A549 (cell line): ENCODE results near the gene DSCAM. TPM values are rescaled to one million over a fixed set of nuclear protein-coding genes. Genes with fewer than 3 reads are reported as not detected.

ENCODE experiments used
- ATAC-seq, 2 experiments: fragments of 200-7000 bp in 1 of 2; fragments of >200 bp in 1 of 2; cut with Nextera tagmentation in 1 of 2; cut with Tn5 transposase in 1 of 2; 3 replicates each; pipeline versions ENCODE4 v1.8.0 to v1.9.1; 2018 to 2020; ENCODE audit warnings: mild to moderate bottlenecking in 1 of 2, moderate library complexity in 1 of 2
- CTCF ChIA-PET: fragments of 300-600 bp; sonication (Branson Sonifier 250); formaldehyde crosslinking; extraction: SDS; loops from one replicate; lab custom pipeline; 2021; ENCODE audit warnings: antibody characterized with exemption, inconsistent platforms; lab: Yijun Ruan, JAX
- POLR2A ChIA-PET: fragments of 350-600 bp; formaldehyde crosslinking; extraction: SDS; loops from one replicate; lab custom pipeline; 2021; ENCODE audit warnings: antibody characterized with exemption, inconsistent platforms; lab: Yijun Ruan, JAX
- DNase-seq, 2 experiments: peaks; one replicate each; pipeline versions ENCODE4 v3.0.0 to v3.0.0-alpha.2; 2011 to 2016; ENCODE audit warnings: low read depth in 1 of 2, low spot score in 1 of 2
- FAIRE-seq: peaks from 2 replicates; lab custom pipeline; 2011; peaks lifted over from hg19 to GRCh38; lab: Jason Lieb, UNC
- H3K27ac ChIP-seq, 2 experiments: fragments of >200 bp; sonication (Bioruptor Twin); formaldehyde crosslinking; 3 replicates each; pipeline ENCODE4 v1.5.1; 2016 to 2017
- H3K4me1 ChIP-seq: fragments of >200 bp; sonication (Bioruptor Twin); formaldehyde crosslinking; 3 replicates; pipeline ENCODE4 v1.6.1; 2016
- H3K4me2 ChIP-seq: fragments of >200 bp; sonication (Bioruptor Twin); formaldehyde crosslinking; 3 replicates; pipeline ENCODE4 v1.6.1; 2016
- H3K4me3 ChIP-seq: fragments of >200 bp; sonication (Bioruptor Twin); formaldehyde crosslinking; 3 replicates; pipeline ENCODE4 v1.5.1; 2016
- H3K9me3 ChIP-seq: fragments of >200 bp; sonication (Bioruptor Twin); formaldehyde crosslinking; 3 replicates; pipeline ENCODE4 v1.6.1; 2016
- BHLHE40 ChIP-seq: IDR thresholded peaks from 2 replicates; pipeline ENCODE4 v1.6.1; 2012; ENCODE audit warnings: low read depth, low read length, inconsistent platforms
- CBX2 ChIP-seq: fragments of 200-600 bp; sonication (generic); IDR thresholded peaks from 2 replicates; pipeline ENCODE4 v1.6.1; 2016; ENCODE audit warnings: low read depth, mild to moderate bottlenecking, borderline replicate concordance
- CEBPB ChIP-seq, 2 experiments: fragments of >200 bp in 1 of 2; sonication (Bioruptor Twin) in 1 of 2; formaldehyde crosslinking in 1 of 2; IDR thresholded peaks; 2 replicates each; pipeline ENCODE4 v1.6.1; 2012 to 2016
- CHD4 ChIP-seq: fragments of 200-600 bp; sonication (generic); IDR thresholded peaks from 2 replicates; pipeline ENCODE4 v1.6.1; 2016; ENCODE audit warnings: antibody characterized with exemption, mild to moderate bottlenecking, borderline replicate concordance
- EHF ChIP-seq: fragments of 250-450 bp; sonication (Bioruptor Pico); IDR thresholded peaks from 2 replicates; pipeline ENCODE4 v1.5.0; 2020; ENCODE audit warnings: mild to moderate bottlenecking
- EP300 ChIP-seq, 2 experiments: fragments of >200 bp; sonication (Bioruptor Twin); formaldehyde crosslinking; IDR thresholded peaks; 2 replicates in 1 of 2; 3 replicates in 1 of 2; pipeline ENCODE4 v1.6.1; 2016 to 2017
- FOSB ChIP-seq: fragments of 250-450 bp; sonication (Bioruptor Pico); IDR thresholded peaks from 2 replicates; pipeline ENCODE4 v1.5.0; 2020; ENCODE audit warnings: mild to moderate bottlenecking, moderate library complexity
- FOSL2 ChIP-seq, 2 experiments: fragments of 450-650 bp in 1 of 2; fragments of >200 bp in 1 of 2; sonication (Bioruptor Twin) in 1 of 2; formaldehyde crosslinking; IDR thresholded peaks; 2 replicates each; pipeline versions ENCODE4 v1.5.0 to v1.6.1; 2016 to 2020; ENCODE audit warnings: mild to moderate bottlenecking in 1 of 2, moderate library complexity in 1 of 2
- FOXS1 ChIP-seq: fragments of 250-450 bp; sonication (Bioruptor Pico); IDR thresholded peaks from 2 replicates; pipeline ENCODE4 v1.5.0; 2020; ENCODE audit warnings: mild to moderate bottlenecking, moderate library complexity
- HES2 ChIP-seq: fragments of >200 bp; sonication (Bioruptor Twin); formaldehyde crosslinking; IDR thresholded peaks from 2 replicates; pipeline ENCODE4 v1.6.1; 2016
- HOXA7 ChIP-seq: fragments of 250-450 bp; sonication (Bioruptor Pico); IDR thresholded peaks from 2 replicates; pipeline ENCODE4 v1.5.0; 2020; ENCODE audit warnings: mild to moderate bottlenecking, moderate library complexity
- HOXB13 ChIP-seq: fragments of 250-450 bp; sonication (Bioruptor Pico); IDR thresholded peaks from 2 replicates; pipeline ENCODE4 v1.5.0; 2020; ENCODE audit warnings: low read depth, mild to moderate bottlenecking, moderate library complexity
- HOXB5 ChIP-seq: fragments of 250-450 bp; sonication (Bioruptor Pico); IDR thresholded peaks from 2 replicates; pipeline ENCODE4 v1.5.0; 2020; ENCODE audit warnings: mild to moderate bottlenecking, moderate library complexity
- MAZ ChIP-seq: fragments of 150-350 bp; IDR thresholded peaks from 2 replicates; pipeline ENCODE4 v1.6.1; 2014; ENCODE audit warnings: antibody characterized with exemption, low read depth, low read length, borderline replicate concordance
- MYC ChIP-seq: IDR thresholded peaks from 2 replicates; pipeline ENCODE4 v1.6.1; 2012; ENCODE audit warnings: mild to moderate bottlenecking, inconsistent platforms, low read length, improper control_type of control experiment, borderline replicate concordance
- NPAS2 ChIP-seq: fragments of 250-450 bp; sonication (Bioruptor Pico); IDR thresholded peaks from 2 replicates; pipeline ENCODE4 v1.8.0; 2022; ENCODE audit warnings: mild to moderate bottlenecking, moderate library complexity, borderline replicate concordance
- NR3C1 ChIP-seq: fragments of >200 bp; sonication (Bioruptor Twin); formaldehyde crosslinking; IDR thresholded peaks from 3 replicates; pipeline ENCODE4 v1.6.1; 2017
- POLR2AphosphoS2 ChIP-seq: conservative IDR thresholded peaks from 2 replicates; pipeline ENCODE4 v1.6.1; 2012; ENCODE audit warnings: low read length, improper control_type of control experiment, inconsistent platforms
- RARB ChIP-seq: fragments of 250-450 bp; sonication (Bioruptor Pico); IDR thresholded peaks from 2 replicates; pipeline ENCODE4 v1.8.0; 2021; ENCODE audit warnings: mild to moderate bottlenecking, moderate library complexity
- RCOR1 ChIP-seq: fragments of 150-350 bp; IDR thresholded peaks from 2 replicates; pipeline ENCODE4 v1.6.1; 2014; ENCODE audit warnings: antibody characterized with exemption, low read length, low read depth
- ZC3H11A ChIP-seq: fragments of 450-650 bp; IDR thresholded peaks from 2 replicates; pipeline ENCODE4 v1.6.1; 2014; ENCODE audit warnings: antibody characterized with exemption, mild to moderate bottlenecking
- ZFP36 ChIP-seq: fragments of 450-650 bp; IDR thresholded peaks from 2 replicates; pipeline ENCODE4 v1.6.1; 2014; ENCODE audit warnings: borderline replicate concordance; ENCODE audit not compliant: partially characterized antibody
- WGBS: methylation state at CpG from one replicate; pipeline ENCODE4 v1.1.6; 2017; ENCODE audit errors: missing lambda C conversion rate; 5-methylcytosine and 5-hydroxymethylcytosine counted together
- polyA plus RNA-seq, 4 experiments: library from polyadenylated mRNA; depleted of rRNA in 3 of 4; stranded (reverse); fragments of >200 nt; fragmentation: RNase III in 1 of 4; extraction: RNeasy Plus Mini Kit Qiagen cat#74134 plus additional on column Dnase treatment in 1 of 4; gene quantifications; 2 replicates in 3 of 4; 3 replicates in 1 of 4; pipeline ENCODE4 v1.2.3, GENCODE V29; 2011 to 2017
- TF ChIP-seq, protein P1 (sequence below): IDR thresholded peaks from 2 replicates; pipeline ENCODE4 v1.6.1; 2012
- TF ChIP-seq, protein P2 (sequence below): fragments of >200 bp; sonication (Bioruptor Twin); formaldehyde crosslinking; IDR thresholded peaks from 3 replicates; pipeline ENCODE4 v1.6.1; 2016

The DSCAM gene
- polyA plus RNA-seq, 2 of the 4 experiments (the other 2 are of a cell fraction): not detected

GRCh38 chr21:40717028-40717427 is 129.9 kb downstream of the DSCAM start:
- Histone ChIP-seq H3K4me1 (no peaks in the 10 kb centered on the region), H3K9me3 (no peaks in the 10 kb centered on the region)
- CTCF ChIA-PET: no interaction called here
- no peak for DNase-seq
- FAIRE-seq: no peak
- TF ChIP-seq EP300 (IDR thresholded peaks at IDR 0.05) (no peak), MAZ (no peak), RCOR1 (no peak), ZFP36 (no peak), EHF (CRISPR knock-in tag) (no peak), NR3C1 (no peak), HOXA7 (CRISPR knock-in tag) (no peak), ZC3H11A (no peak), CBX2 (no peak), FOXS1 (CRISPR knock-in tag) (no peak), HOXB5 (CRISPR knock-in tag) (no peak), FOSL2 (IDR thresholded peaks at IDR 0.05) (no peak), FOSL2 (CRISPR knock-in tag; IDR thresholded peaks at IDR 0.05) (no peak), CHD4 (no peak), BHLHE40 (no peak)
- TF ChIP-seq, protein P1, sequence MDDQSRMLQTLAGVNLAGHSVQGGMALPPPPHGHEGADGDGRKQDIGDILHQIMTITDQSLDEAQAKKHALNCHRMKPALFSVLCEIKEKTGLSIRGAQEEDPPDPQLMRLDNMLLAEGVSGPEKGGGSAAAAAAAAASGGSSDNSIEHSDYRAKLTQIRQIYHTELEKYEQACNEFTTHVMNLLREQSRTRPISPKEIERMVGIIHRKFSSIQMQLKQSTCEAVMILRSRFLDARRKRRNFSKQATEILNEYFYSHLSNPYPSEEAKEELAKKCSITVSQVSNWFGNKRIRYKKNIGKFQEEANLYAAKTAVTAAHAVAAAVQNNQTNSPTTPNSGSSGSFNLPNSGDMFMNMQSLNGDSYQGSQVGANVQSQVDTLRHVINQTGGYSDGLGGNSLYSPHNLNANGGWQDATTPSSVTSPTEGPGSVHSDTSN: no peak
- TF ChIP-seq, all 56 proteins: peak for 0
- no peak overlapping the region for H3K27ac ChIP-seq
- no peak overlapping the region for H3K4me3 ChIP-seq
- no peak for ATAC-seq
- POLR2A ChIA-PET: no interaction called here
- 19% methylated on average over 3 of the region's 3 CpGs for WGBS
- no peak overlapping the region for H3K4me2 ChIP-seq

GRCh38 chr21:40714536-40714935 is 132.4 kb downstream of the DSCAM start:
- Histone ChIP-seq H3K4me2 (no peak overlapping the region), H3K9me3 (no peaks in the 10 kb centered on the region), H3K4me1 (no peaks in the 10 kb centered on the region), H3K27ac (no peak overlapping the region), H3K4me3 (no peak overlapping the region)
- ChIA-PET POLR2A (no interaction called here), CTCF (interaction anchor here (1.1 kb wide), 1 partner anchor 354 kb away, joined by 3 read pairs; no protein-coding TSS in a partner anchor)
- FAIRE-seq (no peak), ATAC-seq (no peak), DNase-seq (no peak)
- TF ChIP-seq RCOR1 (no peak), HOXB13 (CRISPR knock-in tag) (no peak), NR3C1 (no peak), NPAS2 (CRISPR knock-in tag) (no peak), MYC (no peak), POLR2AphosphoS2 (no peak), HES2 (no peak)
- TF ChIP-seq, protein P2, sequence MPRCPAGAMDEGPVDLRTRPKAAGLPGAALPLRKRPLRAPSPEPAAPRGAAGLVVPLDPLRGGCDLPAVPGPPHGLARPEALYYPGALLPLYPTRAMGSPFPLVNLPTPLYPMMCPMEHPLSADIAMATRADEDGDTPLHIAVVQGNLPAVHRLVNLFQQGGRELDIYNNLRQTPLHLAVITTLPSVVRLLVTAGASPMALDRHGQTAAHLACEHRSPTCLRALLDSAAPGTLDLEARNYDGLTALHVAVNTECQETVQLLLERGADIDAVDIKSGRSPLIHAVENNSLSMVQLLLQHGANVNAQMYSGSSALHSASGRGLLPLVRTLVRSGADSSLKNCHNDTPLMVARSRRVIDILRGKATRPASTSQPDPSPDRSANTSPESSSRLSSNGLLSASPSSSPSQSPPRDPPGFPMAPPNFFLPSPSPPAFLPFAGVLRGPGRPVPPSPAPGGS: no peak
- 8% methylated on average over 4 of the region's 4 CpGs for WGBS

DNA sequence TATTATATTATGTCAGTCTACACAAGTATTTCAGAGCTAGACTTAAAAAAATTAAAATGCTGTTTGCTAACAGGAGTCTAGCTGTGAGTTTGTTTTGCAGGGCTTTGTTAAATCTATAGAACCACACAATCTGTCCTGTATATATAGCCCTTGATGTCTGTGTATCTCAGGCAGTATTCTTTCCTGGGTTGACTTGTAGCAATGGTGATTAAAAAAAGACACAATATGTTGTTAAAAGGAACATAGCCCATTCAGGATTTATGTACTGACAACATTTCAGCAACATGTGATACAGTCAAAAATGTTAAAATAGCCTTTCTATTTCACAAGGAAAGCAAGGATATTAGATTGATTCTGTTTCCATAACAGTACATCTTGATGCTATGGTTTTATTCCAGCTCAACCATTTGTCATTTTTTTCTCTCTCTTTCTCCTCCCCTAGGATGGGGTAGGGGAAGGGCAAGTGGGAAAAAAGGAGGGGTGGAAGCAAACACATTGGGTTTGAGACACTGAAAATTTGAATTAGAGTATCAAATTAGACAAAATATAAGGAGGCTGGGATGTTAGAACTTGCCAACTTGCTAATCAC is 139.2 kb downstream of the DSCAM start:
- CTCF ChIA-PET: no interaction called here
- H3K4me2 ChIP-seq: no peak overlapping the region
- ATAC-seq (no peak), DNase-seq (no peak), FAIRE-seq (no peak)
- H3K4me3 ChIP-seq: no peak overlapping the region
- no peak for TF ChIP-seq RARB
- no peak for TF ChIP-seq CEBPB (IDR thresholded peaks at IDR 0.05)
- no peak for TF ChIP-seq ZFP36
- TF ChIP-seq FOSB (CRISPR knock-in tag): no peak
- TF ChIP-seq, all 56 proteins: peak for 0
- no peak overlapping the region for H3K27ac ChIP-seq
- POLR2A ChIA-PET: no interaction called here
- no peaks in the 10 kb centered on the region for H3K4me1 ChIP-seq
- H3K9me3 ChIP-seq: no peaks in the 10 kb centered on the region
